Tibial nerve (tissue), 4 donors: ENCODE results near the gene TAF5L.

Experiments
- CTCF ChIP-seq, 5 experiments: fragments of 200-600 bp in 3 of 5; fragments of 450-650 bp in 2 of 5; sonication (generic) in 3 of 5; IDR thresholded peaks; one replicate each; pipeline ENCODE4 v1.5.1; 2016 to 2019; ENCODE audit warnings: antibody characterized with exemption in 5 of 5, mild to moderate bottlenecking in 3 of 5, moderate library complexity in 2 of 5
- EP300 ChIP-seq, 2 donors: sonication (generic); formaldehyde crosslinking; IDR thresholded peaks; one replicate each; pipeline ENCODE4 v1.6.1; 2017; ENCODE audit warnings: antibody characterized with exemption in 2 of 2, mild to moderate bottlenecking in 1 of 2
- POLR2A ChIP-seq, 2 donors: fragments of 450-650 bp; IDR thresholded peaks; one replicate each; pipeline ENCODE4 v1.6.1; 2017; ENCODE audit warnings: antibody characterized with exemption in 2 of 2, mild to moderate bottlenecking in 2 of 2, moderate library complexity in 2 of 2

GRCh38 chr1:229664133-229664689 is 38.3 kb upstream of the TAF5L start:
- TF ChIP-seq EP300 (IDR thresholded peaks at IDR 0.05) (no peak), CTCF (IDR thresholded peaks at IDR 0.05) (no peak), POLR2A (IDR thresholded peaks at IDR 0.05) (no peak)
